Measurements from ENCODE around the gene ADAMTSL3.

The ADAMTSL3 gene

GRCh38 chr15:83653288-83653638 is 660 bp upstream of the ADAMTSL3 start:
- H3K4me3 ChIP-seq (ENCODE audit: low read depth, low read length), result no peak overlapping the region

GRCh38 chr15:83654379-83655236 is 685 bp downstream of the ADAMTSL3 start:
- H3K4me3 ChIP-seq (ENCODE audit: low read depth, low read length), result peak overlapping the region; percentile 11
- no peak for DNase-seq (ENCODE audit: low read depth)

More at GRCh38 chr15:83653288-83653638, 660 bp upstream of the ADAMTSL3 start:
- no peak for DNase-seq (ENCODE audit: low read depth)

DNA sequence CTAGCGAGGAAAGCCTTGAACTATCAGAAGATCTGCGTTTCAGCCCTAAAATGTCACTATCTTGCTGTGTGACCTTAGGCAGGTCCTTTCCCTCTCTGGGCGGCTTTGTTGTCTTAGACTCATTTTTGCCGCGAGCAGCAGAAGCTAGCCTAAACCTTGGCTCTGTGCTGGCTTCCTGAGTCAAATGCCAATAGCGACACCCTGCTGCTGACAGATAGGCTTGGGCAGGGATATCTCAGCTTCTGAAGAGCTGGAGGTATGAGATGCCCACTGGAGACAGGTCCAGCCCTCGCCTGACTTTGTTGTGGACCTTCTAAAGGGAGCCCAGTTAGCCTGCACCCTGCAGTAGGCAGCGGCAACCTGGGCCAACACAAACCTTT is 1.3 kb downstream of the ADAMTSL3 start:
- DNase-seq (ENCODE audit: low read depth), result no peak
- H3K4me3 ChIP-seq (ENCODE audit: low read depth, low read length), result no peak overlapping the region

DNA sequence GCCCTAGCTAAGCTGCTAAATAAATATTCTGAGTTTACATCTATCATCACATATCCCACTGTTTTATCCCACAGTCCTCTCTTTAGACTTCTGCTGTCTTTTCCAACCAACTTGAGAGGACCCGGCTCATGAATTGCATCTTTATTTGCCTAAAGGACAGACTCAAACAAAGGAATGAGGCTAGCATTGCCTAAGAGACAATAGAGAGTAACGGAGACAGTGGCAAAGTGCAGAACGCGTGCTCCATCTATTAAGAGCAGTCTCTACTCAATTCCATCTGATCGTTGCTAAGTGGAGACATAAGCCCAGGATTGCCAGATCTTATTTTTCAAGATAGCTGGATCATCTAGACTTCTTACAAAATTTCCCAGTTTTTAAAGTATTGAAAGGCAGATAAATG is 2.3 kb downstream of the ADAMTSL3 start:
- no peak for DNase-seq (ENCODE audit: low read depth)
- H3K4me3 ChIP-seq (ENCODE audit: low read depth, low read length), result no peak overlapping the region

DNA sequence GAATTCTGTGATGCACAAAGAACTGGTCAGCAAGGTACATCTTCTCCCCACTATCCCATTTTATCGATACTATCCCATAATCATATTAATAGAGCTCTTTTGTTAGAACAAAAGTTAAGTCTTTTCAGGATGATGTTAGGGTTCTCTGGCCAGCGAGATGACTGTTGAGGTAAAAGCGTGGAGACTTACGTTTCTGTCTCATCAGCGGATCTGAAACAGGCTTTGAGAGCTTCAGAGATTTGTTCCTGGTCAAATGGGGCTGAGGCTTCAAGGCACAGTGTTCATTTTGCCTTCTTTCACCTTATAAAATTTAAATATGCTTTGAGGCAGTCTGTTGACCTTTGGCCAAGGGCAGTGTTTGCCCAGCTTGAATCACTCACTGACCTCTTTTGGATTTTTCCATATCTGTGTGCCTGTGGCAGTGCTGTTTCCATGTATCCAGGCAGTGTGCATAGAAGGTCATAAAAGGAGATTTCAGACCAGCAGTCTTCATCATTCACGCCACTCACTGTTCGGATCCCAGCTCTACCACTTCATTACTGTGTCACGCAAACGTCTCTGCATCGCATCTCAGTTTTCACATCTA is 3.1 kb downstream of the ADAMTSL3 start:
- DNase-seq (ENCODE audit: low read depth), result no peak
- no peak overlapping the region for H3K4me3 ChIP-seq (ENCODE audit: low read depth, low read length)

GRCh38 chr15:83657549-83657948 is 3.6 kb downstream of the ADAMTSL3 start:
- no peak for DNase-seq (ENCODE audit: low read depth)

GRCh38 chr15:83658430-83659416 is 4.8 kb downstream of the ADAMTSL3 start:
- no peak overlapping the region for H3K4me3 ChIP-seq (ENCODE audit: low read depth, low read length)

More at GRCh38 chr15:83657549-83657948, 3.6 kb downstream of the ADAMTSL3 start:
- H3K4me3 ChIP-seq (ENCODE audit: low read depth, low read length), result no peak overlapping the region

DNA sequence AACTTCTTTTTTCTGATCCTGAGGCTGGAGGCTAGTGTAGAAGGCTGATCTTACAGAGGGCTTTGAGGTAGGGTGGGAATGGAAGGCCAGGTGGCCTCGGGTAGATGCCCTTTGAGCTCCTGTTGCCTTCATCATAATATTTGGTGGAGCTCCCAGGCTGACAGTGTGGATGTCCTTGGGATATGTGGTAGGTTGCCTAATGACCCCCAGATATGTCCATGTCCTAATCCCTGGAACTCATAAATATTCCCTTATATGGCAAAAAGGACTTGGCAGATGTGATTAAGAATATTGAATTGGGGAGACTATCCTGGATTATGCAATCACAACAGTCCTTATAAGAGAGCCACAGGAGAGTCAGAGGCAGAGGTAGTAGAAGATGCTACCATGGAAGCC is 5.5 kb downstream of the ADAMTSL3 start:
- no peak for DNase-seq (ENCODE audit: low read depth)
- no peak overlapping the region for H3K4me3 ChIP-seq (ENCODE audit: low read depth, low read length)

More at GRCh38 chr15:83658430-83659416, 4.8 kb downstream of the ADAMTSL3 start:
- DNase-seq (ENCODE audit: low read depth), result no peak

- H3K4me3 ChIP-seq (ENCODE audit: low read depth, low read length), result no peak overlapping the region
- no peak for DNase-seq (ENCODE audit: low read depth)
Observed at GRCh38 chr15:83665480-83665879, 11.6 kb downstream of the ADAMTSL3 start.

DNA sequence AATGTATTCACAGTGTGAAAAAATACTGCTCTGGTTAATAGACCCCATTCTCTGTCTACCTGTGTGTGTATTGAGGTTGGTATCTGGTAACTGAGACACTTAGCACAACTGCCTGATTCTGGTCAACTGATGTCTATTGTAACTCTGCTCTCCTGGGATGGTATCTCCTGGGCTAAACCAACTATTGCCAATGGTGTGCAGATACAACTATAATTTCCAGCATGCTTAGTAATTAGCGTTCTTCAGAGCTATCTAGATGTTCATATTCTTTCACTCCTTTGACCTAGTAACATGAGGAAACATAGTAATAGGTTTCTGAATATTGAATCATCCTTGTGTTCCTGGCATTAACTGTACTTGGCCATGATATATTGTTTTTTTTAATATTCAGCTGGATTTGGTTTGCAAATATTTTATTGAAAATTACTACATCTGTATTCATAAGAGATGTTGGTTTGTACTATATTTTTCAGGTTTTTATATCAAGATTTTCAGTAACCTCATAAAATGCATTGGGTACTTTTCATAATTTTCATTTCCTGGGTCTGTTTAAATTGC is 16.8 kb downstream of the ADAMTSL3 start:
- no peak for DNase-seq (ENCODE audit: low read depth)
- no peak overlapping the region for H3K4me3 ChIP-seq (ENCODE audit: low read depth, low read length)

DNA sequence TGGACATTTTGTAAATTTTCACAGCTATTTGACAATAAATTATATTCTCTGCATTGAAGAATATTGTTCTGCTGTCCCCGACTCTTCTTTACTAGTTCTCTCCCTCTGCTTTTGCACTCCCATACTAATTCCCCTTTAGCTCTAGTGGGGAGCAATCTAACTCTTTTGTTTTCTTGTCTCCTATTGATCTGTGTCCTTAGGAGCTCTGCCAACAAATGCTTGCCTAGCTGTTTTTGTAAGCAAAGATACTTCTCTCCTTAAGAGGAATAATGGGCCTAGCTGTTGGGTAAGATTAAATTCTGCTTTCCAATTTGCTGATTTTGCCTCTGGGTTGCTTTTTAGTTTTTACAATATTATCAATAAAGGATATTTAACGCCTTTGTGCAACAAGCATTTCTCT is 17.7 kb downstream of the ADAMTSL3 start:
- H3K4me3 ChIP-seq (ENCODE audit: low read depth, low read length), result no peak overlapping the region
- no peak for DNase-seq (ENCODE audit: low read depth)

DNA sequence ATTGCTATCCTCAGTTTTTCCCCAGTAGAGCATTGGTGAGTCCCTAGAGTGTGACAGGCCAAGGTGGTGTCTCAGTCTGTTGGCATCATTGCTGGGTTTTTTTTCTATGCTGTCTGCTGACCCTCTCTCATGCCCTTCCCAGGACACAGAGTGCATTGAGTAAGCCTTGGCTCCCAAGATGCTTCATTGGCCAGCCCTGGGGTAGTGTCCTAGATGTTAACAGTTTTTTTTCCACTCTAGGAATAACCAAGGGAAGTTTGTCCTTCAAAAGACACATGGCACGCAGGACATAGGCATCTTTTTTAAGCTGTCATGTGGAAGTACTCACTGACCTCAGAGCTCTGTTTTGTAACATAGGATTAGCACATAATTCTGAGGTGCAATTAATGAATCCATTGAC is 19.5 kb downstream of the ADAMTSL3 start:
- DNase-seq (ENCODE audit: low read depth), result no peak
- H3K4me3 ChIP-seq (ENCODE audit: low read depth, low read length), result no peak overlapping the region

GRCh38 chr15:83682476-83683088 is 28.7 kb downstream of the ADAMTSL3 start:
- DNase-seq (ENCODE audit: low read depth), result no peak
- H3K4me3 ChIP-seq (ENCODE audit: low read depth, low read length), result no peak overlapping the region

GRCh38 chr15:83685916-83686332 is 32.0 kb downstream of the ADAMTSL3 start:
- H3K4me3 ChIP-seq (ENCODE audit: low read depth, low read length), result no peak overlapping the region
- no peak for DNase-seq (ENCODE audit: low read depth)

DNA sequence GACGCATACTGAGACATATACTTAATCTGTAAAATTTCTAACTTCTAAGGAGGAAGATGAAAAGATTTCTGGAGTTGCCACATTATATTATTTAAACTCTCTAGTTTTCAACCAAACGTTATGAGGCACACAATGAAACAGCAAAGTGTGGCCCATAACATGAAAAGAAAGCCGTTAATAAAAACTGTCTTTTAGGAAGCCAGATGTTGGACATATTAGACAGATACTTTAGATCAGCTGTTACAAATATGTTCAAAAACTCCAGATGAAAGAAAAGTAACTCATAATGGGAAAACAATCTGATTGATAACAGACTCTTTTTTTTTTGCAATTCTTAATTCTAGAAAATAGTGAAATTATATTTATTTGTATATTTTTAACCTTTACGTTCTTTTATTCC is 34.3 kb downstream of the ADAMTSL3 start:
- H3K4me3 ChIP-seq (ENCODE audit: low read depth, low read length), result no peak overlapping the region
- DNase-seq (ENCODE audit: low read depth), result no peak

- no peak overlapping the region for H3K4me3 ChIP-seq (ENCODE audit: low read depth, low read length)
- no peak for DNase-seq (ENCODE audit: low read depth)
Observed at GRCh38 chr15:83690676-83691075, 36.8 kb downstream of the ADAMTSL3 start.

DNA sequence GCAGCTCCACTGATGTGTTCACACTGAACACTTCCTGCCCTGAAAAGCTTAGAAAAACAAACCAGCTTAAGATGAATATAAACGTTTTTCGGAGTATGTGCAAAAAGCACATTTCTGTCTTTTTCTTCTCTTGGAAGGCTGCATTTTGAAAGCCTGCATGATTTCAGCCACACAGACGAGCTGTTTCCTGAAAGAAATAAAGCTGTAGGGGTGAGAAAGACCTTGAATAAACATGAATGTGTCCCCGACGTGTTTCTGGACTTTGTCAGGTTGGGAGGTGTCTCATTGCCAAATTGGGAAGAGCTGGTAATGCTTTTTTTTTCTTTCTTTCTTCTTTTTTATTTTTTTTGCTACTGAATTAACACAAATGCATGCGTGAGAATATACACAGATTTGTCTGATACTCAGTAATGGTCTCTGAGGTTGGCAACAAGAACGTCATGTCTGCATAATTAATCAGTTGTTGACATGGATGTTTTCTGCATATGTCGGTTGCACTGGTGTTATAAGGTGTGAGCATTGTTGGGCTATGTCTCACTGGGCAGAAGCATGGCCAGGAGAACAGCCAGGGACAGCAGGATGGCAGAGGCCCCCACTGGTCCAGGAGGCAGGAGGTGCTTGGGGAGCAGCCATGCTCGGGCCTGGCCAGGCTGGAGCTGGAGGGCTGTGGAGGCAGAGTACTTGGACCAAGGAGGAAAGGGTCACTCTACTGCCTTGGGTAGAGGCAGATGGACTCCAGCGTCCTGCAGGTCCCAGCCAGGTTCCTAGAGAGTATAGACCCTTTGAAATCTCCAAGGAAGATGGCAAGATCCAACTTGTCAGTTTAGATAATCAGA is 39.0 kb downstream of the ADAMTSL3 start:
- no peak for DNase-seq (ENCODE audit: low read depth)

GRCh38 chr15:83694015-83694414 is 40.1 kb downstream of the ADAMTSL3 start:
- DNase-seq (ENCODE audit: low read depth), result no peak
- no peak overlapping the region for H3K4me3 ChIP-seq (ENCODE audit: low read depth, low read length)

More for the DNA sequence above, 39.0 kb downstream of the ADAMTSL3 start:
- no peak overlapping the region for H3K4me3 ChIP-seq (ENCODE audit: low read depth, low read length)

Data from skeletal muscle cell (primary cell).